Measurements from ENCODE around the gene TMEM109. TPM values are rescaled to one million over a fixed set of nuclear protein-coding genes. Genes with fewer than 3 reads are reported as not detected.

The TMEM109 gene
- total and polyA plus RNA-seq, 9 of the 15 experiments (the other 6 are each of a cell fraction or from before 2014, with no cell fraction given) = 9.2 to 71.3 (median 30.5) TPM

DNA sequence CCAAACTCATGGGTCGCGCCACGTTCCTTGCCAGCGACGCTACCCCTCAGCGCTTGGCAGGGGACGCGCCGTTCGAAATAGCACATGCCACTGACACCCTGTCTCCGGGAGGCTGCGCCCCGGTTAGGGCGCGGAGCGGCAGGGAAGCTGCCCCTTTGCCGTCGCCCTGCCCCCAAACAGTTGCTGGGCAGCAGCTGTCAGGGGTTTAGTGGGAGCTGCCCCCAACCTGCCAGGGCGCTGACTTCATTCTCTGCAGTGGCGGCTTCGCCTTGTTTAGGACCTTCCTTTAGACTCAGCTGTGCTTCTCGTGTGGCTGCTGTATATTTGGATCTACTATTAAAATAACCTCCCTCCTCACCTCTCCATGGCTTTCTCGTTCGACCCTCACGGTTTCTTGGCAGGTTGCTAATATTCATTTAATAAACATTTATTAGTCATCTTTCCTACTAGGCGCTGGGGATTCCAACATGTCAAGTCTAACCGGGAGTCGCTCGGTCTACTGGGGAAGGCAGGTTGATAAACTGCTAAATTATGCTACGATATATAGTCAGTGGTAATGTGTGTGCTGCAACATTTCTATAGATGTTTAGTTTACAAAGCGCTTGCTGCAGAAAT, 782 bp downstream of the TMEM109 start:
- H3K4me3 ChIP-seq = peak overlapping the region; percentile 50
- peak overlapping the region; percentile 94 for H3K4me2 ChIP-seq (ENCODE audit: insufficient read depth, low read length)
- ChIA-PET CTCF (ENCODE audit: low intra/inter-chr PET ratio) (interaction anchor here (0.7 kb wide), 1 partner anchor 258 kb away, joined by 3 read pairs; no protein-coding TSS in a partner anchor), POLR2A (interaction anchor here (0.5 to 2.3 kb wide), 10 partner anchors 9 to 470 kb away, joined by 3 to 14 read pairs (median 4); partner anchors contain the start of genes PRPF19, TMEM132A and VPS37C)
- no TSS peak for BruUV-seq (replicated peaks)
- H3K9me3 ChIP-seq (replicated peaks; ENCODE audit: control insufficient read depth, insufficient read depth, low read depth, low read length) = peaks cover 8% of the 10 kb centered on the region
- in situ Hi-C loops (cut with MboI) = no loop called here
- H3K9ac ChIP-seq (ENCODE audit: insufficient read depth in 1 of 2, low read depth in 2 of 2, low read length in 2 of 2) = peak overlapping the region; percentile 91 to 96
- intact Hi-C loops (cut with micrococcal nuclease) = loop anchor here (2.0 kb wide), 1 partner anchor 50 kb away; no protein-coding TSS in a partner anchor
- H3K79me2 ChIP-seq (ENCODE audit: control insufficient read depth, insufficient read depth, low read length) = peaks cover 54% of the 10 kb centered on the region
- no peaks in the 10 kb centered on the region for H3K27me3 ChIP-seq (ENCODE audit: control insufficient read depth in 2 of 2, insufficient read depth in 2 of 2, low read length in 2 of 2)
- H3K4me1 ChIP-seq (replicated peaks in 1 of 2; ENCODE audit: control insufficient read depth in 2 of 2, insufficient read depth in 2 of 2, low read length in 2 of 2) = peaks cover 17 to 29% of the 10 kb centered on the region in 2 experiments; a peak in 4 of 5 replicates
- no peaks in the 10 kb centered on the region for H3K9me1 ChIP-seq (ENCODE audit: control insufficient read depth, insufficient read depth, low read length)
- H4K20me1 ChIP-seq (replicated peaks; ENCODE audit: control insufficient read depth, insufficient read depth, low read length) = peaks cover 5% of the 10 kb centered on the region; the same call in 1 of the 2 replicates
- FAIRE-seq (no peak), ATAC-seq (peak; percentile 55), DNase-seq (ENCODE audit: extremely low read depth in 1 of 4, low spot score in 3 of 4) (peak; percentile 35 to 64 (median 58))
- peaks cover 25% of the 10 kb centered on the region for H3K36me3 ChIP-seq (ENCODE audit: control insufficient read depth, insufficient read depth, low read length)
- 6% methylated on average over 26 of the region's 31 CpGs for WGBS (ENCODE audit: insufficient coverage, low coverage, missing lambda C conversion rate)
- H3K27ac ChIP-seq (ENCODE audit: extremely low read depth, low read depth, low read length) = peak overlapping the region; percentile 93
- H2AFZ ChIP-seq (ENCODE audit: low read depth, low read length) = peak overlapping the region; percentile 100
- TF ChIP-seq OTX1 (CRISPR knock-in tag; IDR thresholded peaks at IDR 0.05) (no peak), SIN3A (IDR thresholded peaks at IDR 0.05; ENCODE audit: borderline replicate concordance in 2 of 2, control insufficient read depth in 1 of 2, low read depth in 2 of 2, low read length in 2 of 2) (0 out of 4 replicates have a peak, but pooled peaks of 1 of the 2 experiments have one; percentile 13), RBFOX2 (IDR thresholded peaks at IDR 0.05; ENCODE audit: low read depth, low read length) (peak; percentile 62), FUS (optimal IDR thresholded peaks at IDR 0.05; ENCODE audit: low read depth, low read length) (no peak), ETV5 (CRISPR knock-in tag; IDR thresholded peaks at IDR 0.05; ENCODE audit: low read depth) (no peak), POLR2G (IDR thresholded peaks at IDR 0.05; ENCODE audit: low read depth, low read length) (peak; percentile 20)
- TF ChIP-seq, protein P1, sequence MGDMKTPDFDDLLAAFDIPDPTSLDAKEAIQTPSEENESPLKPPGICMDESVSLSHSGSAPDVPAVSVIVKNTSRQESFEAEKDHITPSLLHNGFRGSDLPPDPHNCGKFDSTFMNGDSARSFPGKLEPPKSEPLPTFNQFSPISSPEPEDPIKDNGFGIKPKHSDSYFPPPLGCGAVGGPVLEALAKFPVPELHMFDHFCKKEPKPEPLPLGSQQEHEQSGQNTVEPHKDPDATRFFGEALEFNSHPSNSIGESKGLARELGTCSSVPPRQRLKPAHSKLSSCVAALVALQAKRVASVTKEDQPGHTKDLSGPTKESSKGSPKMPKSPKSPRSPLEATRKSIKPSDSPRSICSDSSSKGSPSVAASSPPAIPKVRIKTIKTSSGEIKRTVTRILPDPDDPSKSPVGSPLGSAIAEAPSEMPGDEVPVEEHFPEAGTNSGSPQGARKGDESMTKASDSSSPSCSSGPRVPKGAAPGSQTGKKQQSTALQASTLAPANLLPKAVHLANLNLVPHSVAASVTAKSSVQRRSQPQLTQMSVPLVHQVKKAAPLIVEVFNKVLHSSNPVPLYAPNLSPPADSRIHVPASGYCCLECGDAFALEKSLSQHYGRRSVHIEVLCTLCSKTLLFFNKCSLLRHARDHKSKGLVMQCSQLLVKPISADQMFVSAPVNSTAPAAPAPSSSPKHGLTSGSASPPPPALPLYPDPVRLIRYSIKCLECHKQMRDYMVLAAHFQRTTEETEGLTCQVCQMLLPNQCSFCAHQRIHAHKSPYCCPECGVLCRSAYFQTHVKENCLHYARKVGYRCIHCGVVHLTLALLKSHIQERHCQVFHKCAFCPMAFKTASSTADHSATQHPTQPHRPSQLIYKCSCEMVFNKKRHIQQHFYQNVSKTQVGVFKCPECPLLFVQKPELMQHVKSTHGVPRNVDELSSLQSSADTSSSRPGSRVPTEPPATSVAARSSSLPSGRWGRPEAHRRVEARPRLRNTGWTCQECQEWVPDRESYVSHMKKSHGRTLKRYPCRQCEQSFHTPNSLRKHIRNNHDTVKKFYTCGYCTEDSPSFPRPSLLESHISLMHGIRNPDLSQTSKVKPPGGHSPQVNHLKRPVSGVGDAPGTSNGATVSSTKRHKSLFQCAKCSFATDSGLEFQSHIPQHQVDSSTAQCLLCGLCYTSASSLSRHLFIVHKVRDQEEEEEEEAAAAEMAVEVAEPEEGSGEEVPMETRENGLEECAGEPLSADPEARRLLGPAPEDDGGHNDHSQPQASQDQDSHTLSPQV (IDR thresholded peaks at IDR 0.05) = 0 out of 2 replicates have a peak, but pooled peaks have one; percentile 3
- TF ChIP-seq, protein P2, sequence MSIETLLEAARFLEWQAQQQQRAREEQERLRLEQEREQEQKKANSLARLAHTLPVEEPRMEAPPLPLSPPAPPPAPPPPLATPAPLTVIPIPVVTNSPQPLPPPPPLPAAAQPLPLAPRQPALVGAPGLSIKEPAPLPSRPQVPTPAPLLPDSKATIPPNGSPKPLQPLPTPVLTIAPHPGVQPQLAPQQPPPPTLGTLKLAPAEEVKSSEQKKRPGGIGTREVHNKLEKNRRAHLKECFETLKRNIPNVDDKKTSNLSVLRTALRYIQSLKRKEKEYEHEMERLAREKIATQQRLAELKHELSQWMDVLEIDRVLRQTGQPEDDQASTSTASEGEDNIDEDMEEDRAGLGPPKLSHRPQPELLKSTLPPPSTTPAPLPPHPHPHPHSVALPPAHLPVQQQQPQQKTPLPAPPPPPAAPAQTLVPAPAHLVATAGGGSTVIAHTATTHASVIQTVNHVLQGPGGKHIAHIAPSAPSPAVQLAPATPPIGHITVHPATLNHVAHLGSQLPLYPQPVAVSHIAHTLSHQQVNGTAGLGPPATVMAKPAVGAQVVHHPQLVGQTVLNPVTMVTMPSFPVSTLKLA (conservative IDR thresholded peaks at IDR 0.05) = peak in 1 of 2 experiments; percentile 8; a peak in 1 of 4 replicates
- TF ChIP-seq, protein P3, sequence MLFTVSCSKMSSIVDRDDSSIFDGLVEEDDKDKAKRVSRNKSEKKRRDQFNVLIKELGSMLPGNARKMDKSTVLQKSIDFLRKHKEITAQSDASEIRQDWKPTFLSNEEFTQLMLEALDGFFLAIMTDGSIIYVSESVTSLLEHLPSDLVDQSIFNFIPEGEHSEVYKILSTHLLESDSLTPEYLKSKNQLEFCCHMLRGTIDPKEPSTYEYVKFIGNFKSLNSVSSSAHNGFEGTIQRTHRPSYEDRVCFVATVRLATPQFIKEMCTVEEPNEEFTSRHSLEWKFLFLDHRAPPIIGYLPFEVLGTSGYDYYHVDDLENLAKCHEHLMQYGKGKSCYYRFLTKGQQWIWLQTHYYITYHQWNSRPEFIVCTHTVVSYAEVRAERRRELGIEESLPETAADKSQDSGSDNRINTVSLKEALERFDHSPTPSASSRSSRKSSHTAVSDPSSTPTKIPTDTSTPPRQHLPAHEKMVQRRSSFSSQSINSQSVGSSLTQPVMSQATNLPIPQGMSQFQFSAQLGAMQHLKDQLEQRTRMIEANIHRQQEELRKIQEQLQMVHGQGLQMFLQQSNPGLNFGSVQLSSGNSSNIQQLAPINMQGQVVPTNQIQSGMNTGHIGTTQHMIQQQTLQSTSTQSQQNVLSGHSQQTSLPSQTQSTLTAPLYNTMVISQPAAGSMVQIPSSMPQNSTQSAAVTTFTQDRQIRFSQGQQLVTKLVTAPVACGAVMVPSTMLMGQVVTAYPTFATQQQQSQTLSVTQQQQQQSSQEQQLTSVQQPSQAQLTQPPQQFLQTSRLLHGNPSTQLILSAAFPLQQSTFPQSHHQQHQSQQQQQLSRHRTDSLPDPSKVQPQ (CRISPR knock-in tag; IDR thresholded peaks at IDR 0.05; ENCODE audit: borderline replicate concordance) = no peak

All from K562 (cell line).